ENCODE measurements around the gene DHRS12. TPM values are rescaled to one million over a fixed set of nuclear protein-coding genes. Genes with fewer than 3 reads are reported as not detected.

DHRS12 gene
- total RNA-seq, 1 donor: 3.3 TPM

- Histone ChIP-seq H3K36me3 (ENCODE audit: insufficient read depth, low read length) (no peaks in the 10 kb centered on the region), H2AFZ (ENCODE audit: low read length) (no peak overlapping the region), H3K4me3 (ENCODE audit: insufficient read depth, low read length) (no peak overlapping the region), H3K27ac (ENCODE audit: low read depth, low read length) (no peak overlapping the region), H4K20me1 (ENCODE audit: insufficient read depth, low read length) (peaks cover 3% of the 10 kb centered on the region), H3K27me3 (ENCODE audit: insufficient read depth, low read length) (no peaks in the 10 kb centered on the region), H3K9me3 (ENCODE audit: low read depth, low read length) (no peaks in the 10 kb centered on the region), H3K4me1 (ENCODE audit: insufficient read depth, low read length) (no peaks in the 10 kb centered on the region), H3K4me2 (ENCODE audit: insufficient read depth, low read length) (no peak overlapping the region), H3K79me2 (ENCODE audit: insufficient read depth, low read length) (no peaks in the 10 kb centered on the region)
- peak; percentile 71 for DNase-seq (ENCODE audit: insufficient read length, low spot score, missing footprints)
- TF ChIP-seq CTCF (IDR thresholded peaks at IDR 0.05; ENCODE audit: extremely low read depth, low read depth, low read length): no peak
Observed at GRCh38 chr13:51785712-51786424, 18.1 kb downstream of the DHRS12 start.

GRCh38 chr13:51784097-51784496 lies 19.9 kb downstream of the DHRS12 start:
- TF ChIP-seq CTCF (IDR thresholded peaks at IDR 0.05; ENCODE audit: extremely low read depth, low read depth, low read length): no peak
- DNase-seq (ENCODE audit: insufficient read length, low spot score, missing footprints): no peak
- H3K27me3 ChIP-seq (ENCODE audit: insufficient read depth, low read length): no peaks in the 10 kb centered on the region
- no peak overlapping the region for H3K27ac ChIP-seq (ENCODE audit: low read depth, low read length)
- H3K9me3 ChIP-seq (ENCODE audit: low read depth, low read length): no peaks in the 10 kb centered on the region
- no peaks in the 10 kb centered on the region for H3K36me3 ChIP-seq (ENCODE audit: insufficient read depth, low read length)
- H3K4me3 ChIP-seq (ENCODE audit: insufficient read depth, low read length): no peak overlapping the region
- H3K4me2 ChIP-seq (ENCODE audit: insufficient read depth, low read length): no peak overlapping the region
- H3K4me1 ChIP-seq (ENCODE audit: insufficient read depth, low read length): no peaks in the 10 kb centered on the region
- peaks cover 3% of the 10 kb centered on the region for H4K20me1 ChIP-seq (ENCODE audit: insufficient read depth, low read length)
- H3K79me2 ChIP-seq (ENCODE audit: insufficient read depth, low read length): no peaks in the 10 kb centered on the region
- no peak overlapping the region for H2AFZ ChIP-seq (ENCODE audit: low read length)

- H3K27ac ChIP-seq (ENCODE audit: low read depth, low read length): no peak overlapping the region
- H4K20me1 ChIP-seq (ENCODE audit: insufficient read depth, low read length): peaks cover 3% of the 10 kb centered on the region
- H3K79me2 ChIP-seq (ENCODE audit: insufficient read depth, low read length): no peaks in the 10 kb centered on the region
- H3K4me2 ChIP-seq (ENCODE audit: insufficient read depth, low read length): no peak overlapping the region
- H3K9me3 ChIP-seq (ENCODE audit: low read depth, low read length): no peaks in the 10 kb centered on the region
- no peak for TF ChIP-seq CTCF (IDR thresholded peaks at IDR 0.05; ENCODE audit: extremely low read depth, low read depth, low read length)
- H3K36me3 ChIP-seq (ENCODE audit: insufficient read depth, low read length): no peaks in the 10 kb centered on the region
- DNase-seq (ENCODE audit: insufficient read length, low spot score, missing footprints): no peak
- no peaks in the 10 kb centered on the region for H3K27me3 ChIP-seq (ENCODE audit: insufficient read depth, low read length)
- H3K4me1 ChIP-seq (ENCODE audit: insufficient read depth, low read length): no peaks in the 10 kb centered on the region
- H3K4me3 ChIP-seq (ENCODE audit: insufficient read depth, low read length): no peak overlapping the region
- H2AFZ ChIP-seq (ENCODE audit: low read length): no peak overlapping the region
Observed at GRCh38 chr13:51783428-51784094, 20.4 kb downstream of the DHRS12 start.

DNA sequence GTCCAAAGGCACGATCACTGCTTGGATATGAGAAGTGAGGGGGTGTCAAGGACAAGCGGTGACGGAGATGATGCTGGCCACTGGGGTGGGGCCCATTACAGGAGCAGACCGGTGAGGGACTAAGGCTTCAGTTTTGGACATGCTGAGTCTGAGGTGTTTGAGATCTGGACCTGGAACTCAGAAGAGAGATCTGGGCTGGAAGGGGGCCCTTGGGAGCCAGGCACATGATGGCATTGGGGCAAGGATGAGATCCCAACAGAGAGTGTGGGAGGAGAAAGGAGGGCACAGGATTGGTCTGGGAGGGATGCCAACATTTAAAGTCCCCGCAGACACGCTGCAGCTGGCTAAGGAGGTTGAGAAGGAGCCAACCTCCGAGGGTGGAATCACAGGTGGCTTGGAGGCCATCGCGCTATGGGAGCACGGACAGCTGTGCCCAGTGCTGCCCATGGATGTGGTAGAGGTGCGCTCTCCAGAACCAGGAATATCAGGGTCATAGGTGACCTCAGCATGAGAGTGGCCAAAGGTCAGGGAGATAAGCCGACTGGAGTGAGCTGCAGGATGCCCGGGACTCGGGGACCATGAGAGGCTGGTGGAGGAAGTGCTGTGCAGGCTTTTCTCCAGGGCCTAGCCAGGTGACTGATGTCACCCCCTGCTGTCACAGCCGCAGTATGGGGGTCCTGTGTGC lies 21.8 kb downstream of the DHRS12 start:
- Histone ChIP-seq H3K9me3 (ENCODE audit: low read depth, low read length) (no peaks in the 10 kb centered on the region), H3K27me3 (ENCODE audit: insufficient read depth, low read length) (no peaks in the 10 kb centered on the region), H4K20me1 (ENCODE audit: insufficient read depth, low read length) (peaks cover 3% of the 10 kb centered on the region), H3K27ac (ENCODE audit: low read depth, low read length) (no peak overlapping the region), H2AFZ (ENCODE audit: low read length) (no peak overlapping the region), H3K4me3 (ENCODE audit: insufficient read depth, low read length) (no peak overlapping the region), H3K36me3 (ENCODE audit: insufficient read depth, low read length) (no peaks in the 10 kb centered on the region), H3K79me2 (ENCODE audit: insufficient read depth, low read length) (no peaks in the 10 kb centered on the region), H3K4me1 (ENCODE audit: insufficient read depth, low read length) (no peaks in the 10 kb centered on the region), H3K4me2 (ENCODE audit: insufficient read depth, low read length) (no peak overlapping the region)
- DNase-seq (ENCODE audit: insufficient read length, low spot score, missing footprints): peak; percentile 29
- no peak for TF ChIP-seq CTCF (IDR thresholded peaks at IDR 0.05; ENCODE audit: extremely low read depth, low read depth, low read length)

All from osteoblast (primary cell).